GM18861 (cell line): ENCODE results near the gene CXADR.
A peak's percentile ranks its signal among the peaks of the same experiment; 100 is the strongest.

Source experiments
- ATAC-seq: cut with Tn5 transposase; IDR thresholded peaks from one replicate; pipeline ENCODE4 v1.9.1; 2021; ENCODE audit not compliant: unreplicated experiment

CXADR gene

GRCh38 chr21:17585875-17586450 is 73.1 kb downstream of the CXADR start:
- no peak for ATAC-seq

GRCh38 chr21:17590430-17590829 is 77.6 kb downstream of the CXADR start:
- ATAC-seq, result no peak

- no peak for ATAC-seq
These were observed 84.8 kb downstream of the CXADR start for GRCh38 chr21:17597680-17598079.

- peak; percentile 78 for ATAC-seq
These were observed 85.6 kb downstream of the CXADR start for GRCh38 chr21:17598437-17598836.

GRCh38 chr21:17602874-17603273 is 90.0 kb downstream of the CXADR start:
- no peak for ATAC-seq

- ATAC-seq, result no peak
These were observed 94.8 kb downstream of the CXADR start for GRCh38 chr21:17607684-17608083.

- ATAC-seq, result no peak
These were observed 96.8 kb downstream of the CXADR start for GRCh38 chr21:17609681-17610080.

GRCh38 chr21:17610911-17611310 is 98.1 kb downstream of the CXADR start:
- ATAC-seq, result no peak

- ATAC-seq, result peak; percentile 60
These were observed 98.7 kb downstream of the CXADR start for GRCh38 chr21:17611414-17612022.

GRCh38 chr21:17612023-17612564 is 99.3 kb downstream of the CXADR start:
- ATAC-seq, result no peak

- ATAC-seq, result peak; percentile 76
These were observed 99.9 kb downstream of the CXADR start, which contains the start of gene BTG3 for GRCh38 chr21:17612565-17613241. Gene BTG3 (minus strand): TSS chr21:17612901. CDS start chr21:17609144, 3,757 bp downstream.

GRCh38 chr21:17613242-17613676 is 100.4 kb downstream of the CXADR start:
- ATAC-seq, result no peak

- no peak for ATAC-seq
These were observed 104.0 kb downstream of the CXADR start for GRCh38 chr21:17616831-17617230.

- ATAC-seq, result no peak
These were observed 109.2 kb downstream of the CXADR start for GRCh38 chr21:17622018-17622417.

GRCh38 chr21:17631195-17631594 is 118.4 kb downstream of the CXADR start:
- no peak for ATAC-seq

- ATAC-seq, result no peak
These were observed 123.9 kb downstream of the CXADR start for GRCh38 chr21:17636711-17637110.

- ATAC-seq, result no peak
These were observed 128.0 kb downstream of the CXADR start for GRCh38 chr21:17640821-17641220.
